Epithelial cell of esophagus (primary cell): ENCODE data around the gene ESF1.
A peak's percentile ranks its signal among the peaks of the same experiment; 100 is the strongest.

Source experiments
- DNase-seq: peaks from one replicate; pipeline ENCODE4 v3.0.0; 2010; ENCODE audit warnings: low read depth
- H3K4me3 ChIP-seq: 2 replicates; pipeline ENCODE4 v1.5.1; 2011; ENCODE audit warnings: mild to moderate bottlenecking, low read length, control low read depth
- CTCF ChIP-seq: IDR thresholded peaks from 2 replicates; pipeline ENCODE4 v1.5.1; 2011; ENCODE audit warnings: low read depth, mild to moderate bottlenecking, low read length, control low read depth, inconsistent platforms; ENCODE audit not compliant: insufficient read depth; ENCODE audit errors: missing control alignments

The ESF1 gene

GRCh38 chr20:13819885-13820645 is 35.3 kb upstream of the ESF1 start:
- H3K4me3 ChIP-seq: no peak overlapping the region
- peak; percentile 87 for DNase-seq
- peak; percentile 57 for TF ChIP-seq CTCF

GRCh38 chr20:13817342-13817741 is 32.6 kb upstream of the ESF1 start:
- no peak for TF ChIP-seq CTCF
- no peak overlapping the region for H3K4me3 ChIP-seq
- DNase-seq: peak; percentile 40

DNA sequence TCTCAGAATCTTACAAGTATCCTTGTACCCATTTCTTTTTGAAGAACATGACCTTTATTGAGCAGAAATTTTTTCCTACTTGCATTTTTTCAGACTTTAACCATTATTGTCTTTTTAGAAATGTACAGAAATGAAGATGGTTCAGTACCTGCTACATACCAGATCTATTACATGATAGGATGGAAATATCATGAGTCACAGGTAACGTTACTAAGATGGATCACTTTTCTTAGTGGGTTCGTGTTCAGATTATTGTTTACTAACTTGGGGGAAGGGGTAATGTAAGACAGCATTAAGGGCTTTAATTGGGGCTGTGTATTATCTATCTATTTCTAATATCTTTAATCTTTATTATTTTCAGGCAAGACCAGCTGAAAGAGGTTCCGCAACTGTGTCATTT is 32.0 kb upstream of the ESF1 start:
- DNase-seq: peak; percentile 46
- TF ChIP-seq CTCF: no peak
- no peak overlapping the region for H3K4me3 ChIP-seq

GRCh38 chr20:13814672-13815071 is 30.0 kb upstream of the ESF1 start:
- no peak overlapping the region for H3K4me3 ChIP-seq
- TF ChIP-seq CTCF: no peak
- DNase-seq: no peak

DNA sequence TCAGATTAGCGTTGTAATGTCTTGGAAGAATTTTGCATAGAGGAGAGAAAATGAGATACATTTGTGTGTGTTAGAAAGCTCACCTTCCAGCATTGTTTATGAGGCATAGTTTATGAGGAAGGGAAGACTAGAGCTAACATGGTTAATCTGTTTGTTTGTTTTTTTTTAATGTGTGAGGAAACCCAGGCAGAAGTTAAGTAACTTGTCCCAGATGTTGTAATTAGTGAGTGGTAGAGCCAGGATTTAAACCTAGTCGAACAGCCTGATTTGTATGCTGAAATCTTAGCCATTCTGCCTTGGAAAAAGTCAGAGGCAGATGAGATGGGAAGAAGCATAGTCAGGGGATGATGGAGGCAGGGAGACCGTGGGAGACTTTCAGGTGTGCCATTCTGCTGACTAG is 29.2 kb upstream of the ESF1 start:
- TF ChIP-seq CTCF: no peak
- peak; percentile 17 for DNase-seq
- no peak overlapping the region for H3K4me3 ChIP-seq

DNA sequence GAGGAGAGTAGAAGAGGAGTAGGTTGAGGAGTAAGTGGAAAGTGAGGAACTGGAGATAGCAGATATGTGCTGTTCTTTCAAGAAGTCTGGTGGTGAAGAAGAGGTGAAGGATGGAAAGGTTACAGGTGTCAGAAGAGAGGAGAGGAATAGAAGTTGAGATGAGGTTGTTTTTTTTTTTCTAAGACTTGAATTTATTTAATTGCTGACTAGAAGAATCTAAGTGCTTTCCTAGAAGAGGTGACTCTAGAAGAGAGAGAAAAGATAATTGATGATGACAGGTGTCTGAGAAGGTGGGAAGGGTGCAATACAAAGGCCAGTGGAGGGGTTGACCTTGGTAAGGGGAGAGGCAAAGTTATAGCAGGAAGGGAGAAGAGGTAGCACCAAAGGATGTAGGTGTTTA is 25.7 kb upstream of the ESF1 start:
- TF ChIP-seq CTCF: no peak
- no peak for DNase-seq
- no peak overlapping the region for H3K4me3 ChIP-seq

DNA sequence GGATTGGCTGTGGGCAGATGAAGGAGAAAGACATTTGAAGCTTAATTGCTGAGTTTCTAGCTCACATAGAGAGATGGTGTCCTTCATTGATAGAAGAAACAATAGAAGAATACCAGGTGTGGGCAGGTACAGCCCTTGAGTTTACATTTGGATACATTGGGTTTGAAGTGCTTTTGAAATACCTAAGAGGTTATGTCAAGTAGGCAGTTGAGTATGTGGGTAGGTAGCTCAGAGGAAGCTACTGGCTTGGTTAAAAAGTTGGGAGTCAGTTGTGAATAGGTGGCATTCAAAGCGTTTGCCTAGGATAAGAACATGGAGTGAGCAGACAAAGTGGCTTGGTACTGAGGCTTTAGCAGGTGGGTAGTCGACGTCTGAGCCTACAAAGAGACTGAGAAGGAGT is 25.1 kb upstream of the ESF1 start:
- H3K4me3 ChIP-seq: no peak overlapping the region
- TF ChIP-seq CTCF: no peak
- DNase-seq: no peak
